Endodermal cell (in vitro differentiated cells): Measurements from ENCODE around the gene CST5. TPM values are rescaled to one million over a fixed set of nuclear protein-coding genes. Genes with fewer than 3 reads are reported as not detected.

Source experiments
- DNase-seq: peaks from one replicate; pipeline ENCODE4 v3.0.0-alpha.2; 2017
- H3K27ac ChIP-seq: 2 replicates; pipeline ENCODE4 v1.5.1; 2013; ENCODE audit warnings: mild to moderate bottlenecking, low read depth, low read length, moderate library complexity
- H3K27me3 ChIP-seq: 2 replicates; pipeline ENCODE4 v1.6.1; 2013; ENCODE audit warnings: mild to moderate bottlenecking, low read length, moderate library complexity; ENCODE audit not compliant: insufficient read depth, control insufficient read depth, poor library complexity, severe bottlenecking
- H3K36me3 ChIP-seq: 2 replicates; pipeline ENCODE4 v1.7.0; 2013; ENCODE audit warnings: mild to moderate bottlenecking, low read length, moderate library complexity; ENCODE audit not compliant: control insufficient read depth, insufficient read depth
- H3K4me1 ChIP-seq: one replicate; pipeline ENCODE4 v1.7.0; 2013; ENCODE audit warnings: low read length; ENCODE audit not compliant: control insufficient read depth, insufficient read depth
- H3K4me3 ChIP-seq: 2 replicates; pipeline ENCODE4 v1.5.1; 2013; ENCODE audit warnings: mild to moderate bottlenecking, low read length, moderate library complexity
- H3K9ac ChIP-seq: 2 replicates; pipeline ENCODE4 v1.6.1; 2013; ENCODE audit warnings: mild to moderate bottlenecking, low read length, moderate library complexity; ENCODE audit not compliant: poor library complexity, severe bottlenecking; ENCODE audit errors: extremely low read depth
- H3K9me3 ChIP-seq: 2 replicates; pipeline ENCODE4 v1.6.1; 2013; ENCODE audit warnings: mild to moderate bottlenecking, low read length, moderate library complexity; ENCODE audit not compliant: control insufficient read depth
- H3K27ac Mint-ChIP-seq: 2 replicates; pipeline ENCODE4 v1.8.0; 2020; ENCODE audit warnings: mixed read lengths
- H3K27me3 Mint-ChIP-seq: 2 replicates; pipeline ENCODE4 v1.8.0; 2021; ENCODE audit warnings: mild to moderate bottlenecking, mixed read lengths; ENCODE audit not compliant: insufficient read depth
- H3K36me3 Mint-ChIP-seq: 2 replicates; pipeline ENCODE4 v1.8.0; 2020; ENCODE audit warnings: low read depth, mixed read lengths
- H3K4me1 Mint-ChIP-seq: 2 replicates; pipeline ENCODE4 v1.8.0; 2020; ENCODE audit warnings: mixed read lengths
- H3K4me3 Mint-ChIP-seq: 2 replicates; pipeline ENCODE4 v1.8.0; 2020; ENCODE audit warnings: mild to moderate bottlenecking, moderate library complexity, mixed read lengths
- H3K9me3 Mint-ChIP-seq: 2 replicates; pipeline ENCODE4 v1.8.0; 2020; ENCODE audit warnings: mild to moderate bottlenecking, mixed read lengths
- WGBS, 2 experiments: methylation state at CpG; one replicate each; pipeline versions ENCODE4 v1.1.5 to v1.1.7; 2013; ENCODE audit warnings: missing lambda C conversion rate in 2 of 2, mixed read lengths in 1 of 2; ENCODE audit not compliant: insufficient coverage in 1 of 2, insufficient read length in 1 of 2; 5-methylcytosine and 5-hydroxymethylcytosine counted together
- total RNA-seq, 2 donors: library from RNA; stranded (reverse); fragmentation: NEBNext Ultra II Directional in 1 of 2; extraction: Animal tissue kit (Norgen Biotek cat#: 25700) in 1 of 2; gene quantifications; 2 replicates in 1 of 2; 3 replicates in 1 of 2; pipeline ENCODE4 v1.2.1, GENCODE V29; 2021
- TF ChIP-seq, protein P1 (sequence below): fragments of 200-600 bp; sonication (generic); conservative IDR thresholded peaks from 2 replicates; pipeline ENCODE4 v1.5.0; 2021; ENCODE audit warnings: antibody characterized with exemption, mild to moderate bottlenecking

The CST5 gene
- total RNA-seq, 2 donors from 2014 or later = not detected

DNA sequence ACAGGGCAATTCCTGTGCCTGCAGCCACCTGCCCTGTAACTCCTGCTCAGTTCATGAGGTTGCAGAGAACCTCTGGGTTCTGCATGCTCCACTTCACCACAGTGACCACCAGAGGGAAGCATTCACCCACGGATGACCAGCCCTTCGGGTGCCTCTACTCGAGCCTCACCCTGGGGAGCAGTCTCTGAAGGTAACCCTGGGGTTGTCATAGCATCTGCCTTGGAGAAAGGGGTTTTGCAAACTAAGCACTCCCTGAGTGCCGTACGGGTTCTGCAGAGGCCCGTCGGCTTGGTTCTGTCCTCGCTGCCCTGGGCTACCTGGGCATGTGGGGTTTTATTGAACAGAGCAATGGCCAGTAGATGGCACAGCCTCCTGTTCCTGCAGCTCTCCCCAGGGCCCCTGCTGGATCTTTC, 10.2 kb upstream of the CST5 start:
- H3K4me1 Mint-ChIP-seq = no peaks in the 10 kb centered on the region
- no peak overlapping the region for H3K27ac ChIP-seq
- no peaks in the 10 kb centered on the region for H3K9me3 ChIP-seq
- H3K9ac ChIP-seq = no peak overlapping the region
- H3K27ac Mint-ChIP-seq = no peak overlapping the region
- no peak overlapping the region for H3K4me3 ChIP-seq
- no peaks in the 10 kb centered on the region for H3K27me3 Mint-ChIP-seq
- H3K9me3 Mint-ChIP-seq = no peaks in the 10 kb centered on the region
- no peaks in the 10 kb centered on the region for H3K27me3 ChIP-seq
- peak; percentile 93 for DNase-seq
- TF ChIP-seq, protein P1, sequence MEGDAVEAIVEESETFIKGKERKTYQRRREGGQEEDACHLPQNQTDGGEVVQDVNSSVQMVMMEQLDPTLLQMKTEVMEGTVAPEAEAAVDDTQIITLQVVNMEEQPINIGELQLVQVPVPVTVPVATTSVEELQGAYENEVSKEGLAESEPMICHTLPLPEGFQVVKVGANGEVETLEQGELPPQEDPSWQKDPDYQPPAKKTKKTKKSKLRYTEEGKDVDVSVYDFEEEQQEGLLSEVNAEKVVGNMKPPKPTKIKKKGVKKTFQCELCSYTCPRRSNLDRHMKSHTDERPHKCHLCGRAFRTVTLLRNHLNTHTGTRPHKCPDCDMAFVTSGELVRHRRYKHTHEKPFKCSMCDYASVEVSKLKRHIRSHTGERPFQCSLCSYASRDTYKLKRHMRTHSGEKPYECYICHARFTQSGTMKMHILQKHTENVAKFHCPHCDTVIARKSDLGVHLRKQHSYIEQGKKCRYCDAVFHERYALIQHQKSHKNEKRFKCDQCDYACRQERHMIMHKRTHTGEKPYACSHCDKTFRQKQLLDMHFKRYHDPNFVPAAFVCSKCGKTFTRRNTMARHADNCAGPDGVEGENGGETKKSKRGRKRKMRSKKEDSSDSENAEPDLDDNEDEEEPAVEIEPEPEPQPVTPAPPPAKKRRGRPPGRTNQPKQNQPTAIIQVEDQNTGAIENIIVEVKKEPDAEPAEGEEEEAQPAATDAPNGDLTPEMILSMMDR = peak; percentile 96
- no peak overlapping the region for H3K4me3 Mint-ChIP-seq
- no peaks in the 10 kb centered on the region for H3K36me3 Mint-ChIP-seq
- H3K36me3 ChIP-seq = no peaks in the 10 kb centered on the region
- WGBS, 2 experiments = 51 to 76% methylated on average over 5 to 8 of the region's 8 CpGs
- H3K4me1 ChIP-seq = no peaks in the 10 kb centered on the region

DNA sequence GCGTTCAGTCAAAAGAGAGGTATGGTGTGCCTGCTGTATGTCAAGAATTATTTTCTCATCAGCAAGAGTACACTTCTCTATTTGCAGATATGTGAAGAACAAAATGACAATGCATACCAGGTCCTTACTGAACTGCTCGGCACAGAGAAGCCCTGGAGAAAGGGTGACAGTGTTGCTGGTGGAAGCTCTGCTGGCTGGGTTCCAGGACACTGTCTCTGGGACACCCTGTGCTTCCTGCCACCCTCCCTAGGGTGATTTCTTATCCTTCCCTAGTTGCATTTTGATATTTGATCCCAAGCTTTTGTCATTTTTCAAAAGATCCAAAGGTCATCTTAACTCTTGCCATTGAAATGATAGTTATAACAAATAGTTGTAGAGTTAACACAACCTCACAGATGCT, 8.3 kb upstream of the CST5 start:
- Histone ChIP-seq H3K27me3 (no peaks in the 10 kb centered on the region), H3K4me1 (peaks cover 9% of the 10 kb centered on the region), H3K4me3 (no peak overlapping the region), H3K9ac (no peak overlapping the region), H3K27ac (no peak overlapping the region), H3K9me3 (no peaks in the 10 kb centered on the region), H3K36me3 (no peaks in the 10 kb centered on the region)
- Mint-ChIP-seq H3K27me3 (no peaks in the 10 kb centered on the region), H3K9me3 (no peaks in the 10 kb centered on the region), H3K36me3 (no peaks in the 10 kb centered on the region), H3K4me1 (peaks cover 16% of the 10 kb centered on the region), H3K4me3 (no peak overlapping the region), H3K27ac (no peak overlapping the region)
- DNase-seq = no peak
- TF ChIP-seq, protein P1 = no peak
- WGBS, 2 experiments = 93% methylated on average over 2 of the region's 2 CpGs; no CpG with 5 or more reads in 1 of the 2 experiments

DNA sequence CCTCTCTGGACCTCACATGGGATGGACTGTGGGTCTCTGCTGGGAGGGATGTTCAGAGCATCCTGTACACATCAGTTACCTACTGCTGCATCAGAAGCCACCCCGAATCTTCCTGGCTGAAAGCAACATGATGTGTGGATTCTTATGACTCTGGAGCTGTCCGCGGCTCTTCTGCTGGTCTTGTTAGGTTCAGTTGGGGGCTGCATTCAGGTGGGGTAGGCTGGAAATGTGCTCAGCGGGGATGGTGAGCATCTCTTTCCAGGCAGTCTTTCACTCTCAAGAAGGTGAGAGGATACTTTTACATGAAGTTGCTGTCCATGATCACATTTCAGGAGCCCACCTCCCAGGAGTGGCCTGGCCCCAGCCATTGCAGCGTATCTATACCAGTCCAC, 5.2 kb upstream of the CST5 start:
- no peak overlapping the region for H3K4me3 ChIP-seq
- Mint-ChIP-seq H3K4me3 (no peak overlapping the region), H3K9me3 (no peaks in the 10 kb centered on the region), H3K4me1 (peaks cover 18% of the 10 kb centered on the region), H3K27me3 (no peaks in the 10 kb centered on the region), H3K36me3 (no peaks in the 10 kb centered on the region), H3K27ac (no peak overlapping the region)
- 97 to 100% methylated on average over 1 to 5 of the region's 5 CpGs for WGBS, 2 experiments
- H3K9ac ChIP-seq = no peak overlapping the region
- TF ChIP-seq, protein P1 = no peak
- H3K27ac ChIP-seq = no peak overlapping the region
- no peaks in the 10 kb centered on the region for H3K9me3 ChIP-seq
- peaks cover 9% of the 10 kb centered on the region for H3K4me1 ChIP-seq
- no peak for DNase-seq
- H3K36me3 ChIP-seq = no peaks in the 10 kb centered on the region
- no peaks in the 10 kb centered on the region for H3K27me3 ChIP-seq
